GM12892 (cell line): ENCODE results near the gene CD109.

Experiments used
- POLR2A ChIP-seq: IDR thresholded peaks from 2 replicates; pipeline ENCODE4 v1.6.1; 2011; ENCODE audit warnings: low read depth, low read length, control low read depth
- POLR2AphosphoS5 ChIP-seq: IDR thresholded peaks from 2 replicates; pipeline ENCODE4 v1.6.1; 2011; ENCODE audit warnings: low read depth, low read length, control low read depth

DNA sequence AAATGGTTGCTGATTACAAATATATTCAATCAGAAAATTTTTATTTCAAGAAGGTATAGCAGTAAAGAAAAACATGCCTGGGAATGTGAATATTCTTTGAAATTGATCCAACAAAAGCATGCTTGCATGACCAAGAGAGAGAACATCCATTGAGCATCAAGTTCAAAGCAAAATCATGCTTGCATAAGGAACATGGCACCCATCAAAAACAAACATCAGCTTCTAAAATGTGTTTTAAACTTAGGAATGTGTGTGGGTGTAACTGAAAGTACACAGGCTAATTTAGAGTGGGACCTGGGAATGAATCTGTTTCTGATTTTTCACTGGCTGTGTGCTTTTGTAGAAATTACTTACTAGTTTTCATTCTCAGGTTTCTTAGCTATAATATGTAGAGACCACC, 47.8 kb upstream of the CD109 start:
- TF ChIP-seq POLR2A (no peak), POLR2AphosphoS5 (no peak)
